ENCODE results near the gene SEC14L1.
"Not testable (repeated sequence)": the region's sequence is repeated elsewhere in the genome, so short reads cannot be mapped to it uniquely, and the experiment has no call there.

Gene SEC14L1

GRCh38 chr17:77142689-77143088 is 1.9 kb downstream of the SEC14L1 start:
- DNase-seq, result no peak

DNA sequence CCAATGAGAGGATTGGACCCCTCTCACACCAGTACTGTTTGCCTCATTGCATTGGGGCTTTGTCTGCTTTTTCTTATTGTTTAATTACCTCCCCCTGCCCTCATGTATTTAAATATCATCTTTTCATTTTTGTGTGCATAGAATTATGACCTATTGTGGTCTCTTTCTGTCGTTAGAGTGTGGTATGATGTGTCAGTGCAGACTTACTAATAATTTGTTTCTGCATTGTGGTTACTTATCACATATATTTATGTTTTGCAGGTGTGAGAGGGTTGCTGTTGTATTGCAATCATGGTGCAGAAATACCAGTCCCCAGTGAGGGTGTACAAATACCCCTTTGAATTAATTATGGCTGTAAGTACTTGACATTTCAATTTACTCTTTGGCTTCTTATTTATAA is 2.5 kb downstream of the SEC14L1 start:
- no peak for DNase-seq

DNA sequence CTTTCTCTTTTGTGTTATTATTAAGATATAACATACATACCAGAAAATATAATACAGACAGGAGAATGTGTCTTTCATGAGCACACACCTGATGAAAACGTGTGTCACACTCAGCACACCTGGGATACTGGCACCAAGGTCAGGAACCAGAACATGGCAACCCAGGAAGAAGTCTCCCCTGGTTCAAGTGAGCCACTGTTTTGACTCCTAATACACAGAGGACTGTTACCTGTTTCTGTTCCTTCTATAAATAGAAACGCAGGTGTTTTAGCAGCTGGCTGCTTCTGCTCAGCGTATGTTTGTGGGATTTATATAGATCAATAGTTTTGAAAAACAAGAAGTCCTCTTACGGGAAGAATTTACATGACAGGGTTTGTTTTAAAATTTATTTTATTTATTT is 3.5 kb downstream of the SEC14L1 start:
- DNase-seq, result no peak

- no peak for DNase-seq
Measured at GRCh38 chr17:77145224-77145611, 4.4 kb downstream of the SEC14L1 start.

GRCh38 chr17:77145612-77146245 is 5.0 kb downstream of the SEC14L1 start:
- no peak for DNase-seq

DNA sequence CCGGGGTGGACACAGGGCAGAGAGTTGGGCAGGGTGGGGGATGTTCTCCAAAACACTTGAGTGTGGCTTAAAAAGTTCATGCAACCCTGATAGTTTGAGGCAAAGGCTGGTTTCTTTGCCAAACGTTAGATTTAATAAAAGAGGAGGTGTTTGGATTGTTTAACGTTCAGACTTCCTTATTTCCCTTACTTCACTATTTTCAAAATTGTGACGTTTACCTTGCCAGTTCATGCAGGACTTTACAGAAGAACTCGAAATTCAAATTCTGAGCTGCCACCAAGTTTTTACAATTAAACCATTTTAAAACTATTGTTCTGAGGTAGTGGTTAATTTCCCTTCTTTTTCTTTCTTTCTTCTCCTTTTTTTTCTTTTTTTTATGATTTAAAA is 5.5 kb downstream of the SEC14L1 start:
- DNase-seq, result no peak

DNA sequence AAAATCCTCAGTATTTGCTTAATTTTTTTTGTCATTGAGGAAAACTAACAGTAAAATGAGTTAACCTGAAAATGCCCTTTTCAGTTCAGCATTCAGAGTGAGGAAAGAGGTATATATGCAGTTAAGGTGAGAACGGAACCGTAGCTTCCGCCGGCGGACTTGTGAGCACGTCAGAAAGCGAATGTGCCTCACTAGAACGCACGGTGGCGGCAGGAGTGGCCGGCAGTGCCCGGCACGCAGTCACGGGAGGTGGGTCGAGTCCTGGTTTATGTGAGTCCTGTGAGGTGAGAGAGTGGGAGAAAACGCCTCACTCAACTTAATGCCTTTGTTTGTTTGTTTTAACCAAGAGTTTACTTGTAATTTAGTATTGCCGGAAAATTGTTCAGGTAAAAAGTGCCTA is 6.1 kb downstream of the SEC14L1 start:
- DNase-seq, result no peak

DNA sequence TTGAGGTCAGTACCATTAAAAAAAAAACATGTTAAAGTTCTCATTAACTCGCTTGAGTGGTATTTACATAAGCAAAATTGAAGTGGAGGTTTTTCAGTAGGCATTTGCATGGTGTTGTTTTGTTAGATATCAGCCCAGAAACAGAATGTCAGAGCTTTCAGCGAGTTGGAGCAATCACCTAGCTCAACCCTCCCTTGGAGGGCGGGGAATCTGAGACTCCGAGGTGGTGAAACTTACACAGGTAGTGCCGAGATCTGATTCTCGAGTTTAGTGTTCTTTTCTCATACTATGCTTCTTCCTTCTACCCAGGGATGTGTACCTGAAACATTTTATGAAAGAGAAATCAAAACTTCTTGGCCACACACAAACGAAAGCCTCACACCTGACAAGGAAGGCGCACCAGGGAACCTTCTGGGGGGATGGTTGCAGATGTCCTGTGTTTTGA is 6.6 kb downstream of the SEC14L1 start:
- no peak for DNase-seq

GRCh38 chr17:77148077-77148939 is 7.5 kb downstream of the SEC14L1 start:
- DNase-seq, result no peak

GRCh38 chr17:77148940-77149510 is 8.3 kb downstream of the SEC14L1 start:
- DNase-seq, result no peak

- no peak for DNase-seq
Measured at GRCh38 chr17:77150196-77150595, 9.4 kb downstream of the SEC14L1 start.

- DNase-seq, result no peak
Measured at GRCh38 chr17:77151186-77151585, 10.4 kb downstream of the SEC14L1 start.

GRCh38 chr17:77152056-77152455 is 11.3 kb downstream of the SEC14L1 start:
- DNase-seq, result not testable (repeated sequence)

GRCh38 chr17:77153472-77153871 is 12.7 kb downstream of the SEC14L1 start:
- no peak for DNase-seq

GRCh38 chr17:77153999-77154586 is 13.3 kb downstream of the SEC14L1 start:
- DNase-seq, result no peak

DNA sequence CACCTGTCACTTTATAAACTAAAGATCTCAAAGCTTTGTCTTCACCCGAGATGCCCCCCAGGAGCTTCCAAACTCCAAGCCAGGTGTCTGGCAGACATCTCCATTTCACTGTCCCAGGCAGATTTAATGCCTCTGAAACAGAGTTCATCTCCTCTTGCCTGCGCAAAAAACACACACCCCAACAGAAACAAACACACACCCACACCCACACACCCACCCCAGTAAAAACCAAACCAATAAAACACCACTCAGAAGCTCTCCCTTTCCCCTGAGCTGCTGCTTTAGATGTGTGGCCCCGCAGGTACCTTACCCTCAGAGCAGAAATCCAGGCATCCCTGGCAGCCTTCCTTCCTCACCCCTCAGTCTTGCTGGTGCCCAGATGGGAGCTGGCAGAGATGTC is 14.4 kb downstream of the SEC14L1 start:
- DNase-seq, result no peak

GRCh38 chr17:77157766-77158165 is 17.0 kb downstream of the SEC14L1 start:
- not testable (repeated sequence) for DNase-seq

DNA sequence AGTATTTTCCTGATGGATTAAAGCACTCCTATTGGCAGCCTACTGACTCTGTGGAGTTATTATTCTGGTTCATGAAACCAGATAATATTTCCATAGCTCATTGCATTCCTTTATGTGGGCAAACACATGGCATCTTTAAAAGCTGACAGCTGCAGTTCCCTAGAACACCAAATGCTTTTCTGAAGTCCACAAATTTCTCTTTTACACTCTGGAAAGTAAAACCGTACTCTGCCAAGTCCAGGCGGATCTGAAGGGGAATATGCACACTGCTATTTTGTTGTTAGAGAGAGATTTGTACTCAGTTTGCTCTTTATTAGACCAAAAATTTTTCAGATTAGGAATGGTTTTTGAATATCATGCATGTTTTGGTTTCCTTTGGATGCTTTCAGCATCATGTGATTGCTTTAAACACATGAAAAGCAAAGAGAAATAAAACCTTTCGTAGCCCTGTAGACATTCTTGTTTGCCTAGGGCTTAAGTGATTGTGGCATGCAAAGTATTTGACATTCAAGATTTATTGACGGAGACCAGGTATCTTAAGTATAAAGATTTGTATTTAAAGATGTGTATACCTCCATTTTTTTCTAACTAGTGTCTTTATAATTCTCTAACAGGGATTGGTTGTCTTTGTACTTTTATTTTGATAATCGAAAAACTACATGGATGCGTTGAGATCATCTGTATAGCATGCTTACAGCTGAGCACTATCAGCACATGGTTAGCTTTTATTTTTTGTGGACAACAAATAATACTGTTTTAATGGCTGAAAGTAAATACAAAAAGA is 19.5 kb downstream of the SEC14L1 start:
- DNase-seq, result no peak

- DNase-seq, result no peak
Measured at GRCh38 chr17:77160875-77161530, 20.2 kb downstream of the SEC14L1 start.

GRCh38 chr17:77161953-77162352 is 21.2 kb downstream of the SEC14L1 start:
- no peak for DNase-seq

DNA sequence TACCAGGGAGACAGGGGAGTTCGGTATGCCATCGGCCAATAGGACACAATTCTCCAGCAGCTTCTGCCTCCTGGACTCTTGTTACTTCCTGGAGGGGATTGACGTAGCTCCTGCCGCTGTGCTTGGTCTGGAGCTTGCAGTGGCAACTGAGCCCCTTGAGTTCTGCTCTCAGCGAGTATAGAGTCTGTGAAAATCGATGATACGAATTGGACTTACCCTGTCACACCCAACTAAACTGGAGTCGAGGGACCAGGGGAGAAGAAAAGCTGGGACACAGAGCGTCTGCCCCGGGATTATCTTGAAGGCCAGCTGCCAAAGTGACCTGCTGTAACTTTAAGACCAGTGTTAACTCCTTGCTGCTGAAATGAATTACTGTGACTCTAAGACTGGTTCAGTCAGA is 22.2 kb downstream of the SEC14L1 start:
- no peak for DNase-seq
